H1 (cell line): Measurements from ENCODE around the gene IKZF1. TPM values are rescaled to one million over a fixed set of nuclear protein-coding genes. Genes with fewer than 3 reads are reported as not detected.

Experiments used
- CTCF ChIA-PET: fragments of 300-600 bp; sonication (Branson Sonifier 250); formaldehyde crosslinking; loops from one replicate; lab custom pipeline; 2021; ENCODE audit not compliant: partially characterized antibody; lab: Charles Lee
- POLR2A ChIA-PET: fragments of 300-600 bp; sonication (Branson Sonifier 250); formaldehyde crosslinking; loops from one replicate; lab custom pipeline; 2021; ENCODE audit warnings: inconsistent platforms; ENCODE audit not compliant: partially characterized antibody; lab: Charles Lee
- DNase-seq, 2 experiments: peaks; one replicate each; pipeline versions ENCODE4 v3.0.0 to v3.0.0-alpha.2; 2010 to 2022; ENCODE audit warnings: low spot score in 2 of 2, low read depth in 1 of 2, mixed read lengths in 1 of 2
- FAIRE-seq: peaks from 2 replicates; lab custom pipeline; 2011; peaks lifted over from hg19 to GRCh38; lab: Jason Lieb, UNC
- H2AFZ ChIP-seq: 2 replicates; pipeline ENCODE4 v1.8.1; 2012; ENCODE audit warnings: low read length, inconsistent platforms
- H2AK5ac ChIP-seq: 2 replicates; pipeline ENCODE4 v1.6.1; 2013; ENCODE audit warnings: low read depth, low read length
- H2BK120ac ChIP-seq: replicated peaks from 2 replicates; pipeline ENCODE3; 2013; ENCODE audit warnings: low read depth, low read length, inconsistent platforms
- H2BK12ac ChIP-seq: 2 replicates; pipeline ENCODE4 v1.6.1; 2013; ENCODE audit warnings: low read depth, low read length
- H2BK15ac ChIP-seq: 2 replicates; pipeline ENCODE4 v1.6.1; 2013; ENCODE audit warnings: low read length
- H2BK20ac ChIP-seq: 2 replicates; pipeline ENCODE4 v1.6.1; 2013; ENCODE audit warnings: low read length
- H2BK5ac ChIP-seq: 2 replicates; pipeline ENCODE4 v1.6.1; 2013; ENCODE audit warnings: low read depth, low read length
- H3K14ac ChIP-seq: 2 replicates; pipeline ENCODE4 v1.6.1; 2013; ENCODE audit warnings: inconsistent platforms; ENCODE audit not compliant: insufficient read length
- H3K18ac ChIP-seq: 2 replicates; pipeline ENCODE4 v1.6.1; 2013; ENCODE audit warnings: low read length; ENCODE audit errors: extremely low read depth
- H3K23ac ChIP-seq: 2 replicates; pipeline ENCODE4 v1.6.1; 2013; ENCODE audit warnings: inconsistent platforms; ENCODE audit not compliant: insufficient read length
- H3K23me2 ChIP-seq: 2 replicates; pipeline ENCODE4 v1.6.1; 2013; ENCODE audit warnings: low read depth, low read length
- H3K27ac ChIP-seq: 2 replicates; pipeline ENCODE4 v1.6.1; 2011; ENCODE audit warnings: low read depth, low read length, inconsistent platforms
- H3K27me3 ChIP-seq, 4 experiments: replicated peaks in 1 of 4; 1 replicate in 1 of 4; 2 replicates in 3 of 4; pipeline versions ENCODE4 v1.6.1 to v1.8.1; 2011 to 2013; ENCODE audit warnings: low read length in 3 of 4, mild to moderate bottlenecking in 3 of 4, inconsistent platforms in 2 of 4, mixed read lengths in 2 of 4, moderate library complexity in 1 of 4; ENCODE audit not compliant: control insufficient read depth in 3 of 4, insufficient read depth in 3 of 4; ENCODE audit errors: extremely low read depth in 1 of 4
- H3K36me3 ChIP-seq, 4 experiments: 2 replicates each; pipeline versions ENCODE4 v1.6.1 to v1.8.1; 2011 to 2013; ENCODE audit warnings: mild to moderate bottlenecking in 4 of 4, low read length in 3 of 4, moderate library complexity in 2 of 4, control low read depth in 1 of 4, inconsistent platforms in 1 of 4; ENCODE audit not compliant: insufficient read depth in 4 of 4, control insufficient read depth in 2 of 4
- H3K4ac ChIP-seq: replicated peaks from 2 replicates; pipeline ENCODE3; 2013; ENCODE audit warnings: low read length, low read depth, mixed read lengths, inconsistent platforms; ENCODE audit not compliant: insufficient read length
- H3K4me1 ChIP-seq, 4 experiments: replicated peaks in 1 of 4; 1 replicate in 1 of 4; 2 replicates in 3 of 4; pipeline versions ENCODE4 v1.6.1 to v1.8.1; 2011 to 2013; ENCODE audit warnings: low read length in 3 of 4, inconsistent platforms in 2 of 4, mixed read lengths in 1 of 4; ENCODE audit not compliant: insufficient read depth in 4 of 4, control insufficient read depth in 3 of 4
- H3K4me2 ChIP-seq, 2 experiments: 2 replicates each; pipeline versions ENCODE4 v1.6.1 to v1.8.1; 2011 to 2013; ENCODE audit warnings: low read depth in 2 of 2, low read length in 2 of 2, control low read depth in 1 of 2, inconsistent platforms in 1 of 2, mild to moderate bottlenecking in 1 of 2; ENCODE audit not compliant: insufficient read depth in 1 of 2
- H3K4me3 ChIP-seq, 4 experiments: fragments of 200-600, 300-600 bp in 1 of 4; sonication (generic), shearing (Covaris generic), sonication (Bioruptor Twin) in 1 of 4; 2 replicates each; pipeline versions ENCODE4 v1.5.1 to v1.8.1; 2011 to 2016; ENCODE audit warnings: low read length in 4 of 4, low read depth in 3 of 4, control low read depth in 2 of 4, inconsistent platforms in 2 of 4, mild to moderate bottlenecking in 2 of 4, mixed read lengths in 1 of 4, moderate library complexity in 1 of 4; ENCODE audit not compliant: insufficient read depth in 2 of 4; ENCODE audit errors: extremely low read depth in 1 of 4
- H3K56ac ChIP-seq: replicated peaks from 2 replicates; pipeline ENCODE3; 2013; ENCODE audit warnings: low read depth, mild to moderate bottlenecking, mixed read lengths, low read length, inconsistent platforms; ENCODE audit not compliant: insufficient read length
- H3K79me1 ChIP-seq: 2 replicates; pipeline ENCODE4 v1.6.1; 2013; ENCODE audit warnings: low read depth, low read length, control low read depth
- H3K79me2 ChIP-seq, 2 experiments: 2 replicates each; pipeline versions ENCODE4 v1.6.1 to v1.8.1; 2012 to 2013; ENCODE audit warnings: low read length in 2 of 2, mild to moderate bottlenecking in 2 of 2, inconsistent platforms in 1 of 2; ENCODE audit not compliant: insufficient read depth in 2 of 2, control insufficient read depth in 1 of 2
- H3K9ac ChIP-seq, 4 experiments: replicated peaks in 1 of 4; 1 replicate in 1 of 4; 2 replicates in 3 of 4; pipeline versions ENCODE4 v1.6.1 to v1.8.1; 2011 to 2013; ENCODE audit warnings: low read depth in 3 of 4, low read length in 3 of 4, control low read depth in 2 of 4, mild to moderate bottlenecking in 2 of 4, moderate library complexity in 2 of 4, inconsistent platforms in 1 of 4; ENCODE audit errors: extremely low read depth in 1 of 4
- H3K9me3 ChIP-seq, 2 experiments: 2 replicates each; pipeline versions ENCODE4 v1.6.1 to v1.8.1; 2012 to 2013; ENCODE audit warnings: mild to moderate bottlenecking in 2 of 2, moderate library complexity in 2 of 2, control low read depth in 1 of 2, inconsistent platforms in 1 of 2, low read depth in 1 of 2, low read length in 1 of 2, mixed read lengths in 1 of 2; ENCODE audit not compliant: insufficient read depth in 2 of 2
- H4K20me1 ChIP-seq, 2 experiments: replicated peaks in 1 of 2; 2 replicates each; pipeline versions ENCODE3 to v1.8.1; 2011 to 2013; ENCODE audit warnings: inconsistent platforms in 2 of 2, low read length in 2 of 2, mild to moderate bottlenecking in 1 of 2; ENCODE audit not compliant: insufficient read depth in 2 of 2, control insufficient read depth in 1 of 2
- H4K5ac ChIP-seq: 2 replicates; pipeline ENCODE4 v1.6.1; 2013; ENCODE audit warnings: low read length, low read depth, mixed read lengths, inconsistent platforms; ENCODE audit not compliant: insufficient read length
- H4K8ac ChIP-seq: 2 replicates; pipeline ENCODE4 v1.8.0; 2013; ENCODE audit warnings: mild to moderate bottlenecking, moderate library complexity, low read length, inconsistent platforms; ENCODE audit not compliant: insufficient read depth; ENCODE audit errors: extremely low read depth
- H4K91ac ChIP-seq: replicated peaks from 2 replicates; pipeline ENCODE3; 2013; ENCODE audit warnings: low read length, mixed read lengths, inconsistent platforms; ENCODE audit not compliant: insufficient read length
- SUZ12 ChIP-seq: fragments of 200-600 bp; sonication (generic); IDR thresholded peaks from 2 replicates; pipeline ENCODE4 v1.6.1; 2012; ENCODE audit warnings: mild to moderate bottlenecking, inconsistent platforms, low read length, moderate library complexity, mixed read lengths
- WGBS, 2 experiments: shearing (Covaris generic) in 1 of 2; methylation state at CpG; one replicate each; pipeline versions ENCODE4 v1.1.6 to v1.1.7; 2013 to 2015; ENCODE audit warnings: low lambda C conversion rate in 2 of 2, mixed read lengths in 2 of 2, inconsistent platforms in 1 of 2, low coverage in 1 of 2, missing lambda C conversion rate in 1 of 2; ENCODE audit not compliant: insufficient replicate concordance in 2 of 2, insufficient coverage in 1 of 2, insufficient read length in 1 of 2; ENCODE audit errors: extremely low coverage in 1 of 2, missing lambda C conversion rate in 1 of 2; 5-methylcytosine and 5-hydroxymethylcytosine counted together
- polyA plus RNA-seq, 7 experiments: library from polyadenylated mRNA; depleted of rRNA in 3 of 7; stranded (reverse) in 5 of 7; unstranded in 2 of 7; fragments of >200 nt in 5 of 7; fragments of 200-250 nt in 2 of 7; gene quantifications; 1 replicate in 5 of 7; 2 replicates in 1 of 7; 4 replicates in 1 of 7; pipeline versions ENCODE4 v1.2.1 to v1.2.3, GENCODE V29; 2011 to 2013; ENCODE audit warnings: missing spikeins in 2 of 7, mixed read lengths in 2 of 7
- total RNA-seq: library from RNA; stranded (reverse); fragmentation: NEBNext Ultra II Directional; extraction: Animal tissue kit (Norgen Biotek cat#: 25700); gene quantifications from 2 replicates; pipeline ENCODE4 v1.2.1, GENCODE V29; 2021
- TF ChIP-seq, protein P1 (sequence below), 3 experiments: IDR thresholded peaks; 1 replicate in 2 of 3; 2 replicates in 1 of 3; pipeline versions ENCODE4 v1.5.1 to v1.6.1; 2011; ENCODE audit warnings: low read length in 3 of 3, mild to moderate bottlenecking in 3 of 3, inconsistent platforms in 2 of 3, low read depth in 1 of 3, moderate library complexity in 1 of 3; ENCODE audit not compliant: insufficient read depth in 1 of 3; ENCODE audit errors: control extremely low read depth in 1 of 3

IKZF1 gene
- total and polyA plus RNA-seq, 2 of the 8 experiments (the other 6 are each of a cell fraction or from before 2014, with no cell fraction given), result 0.74 to 1.5 TPM

- H3K27ac ChIP-seq, result no peak overlapping the region
- no peaks in the 10 kb centered on the region for H3K79me1 ChIP-seq
- FAIRE-seq, result no peak
- H2BK5ac ChIP-seq, result no peak overlapping the region
- DNase-seq, result no peak
- no peak overlapping the region for H3K9ac ChIP-seq
- no peak overlapping the region for H2BK12ac ChIP-seq
- no peak overlapping the region for H2BK120ac ChIP-seq
- H3K36me3 ChIP-seq, result no peaks in the 10 kb centered on the region
- POLR2A ChIA-PET, result no interaction called here
- H3K23ac ChIP-seq, result no peak overlapping the region
- H3K18ac ChIP-seq, result no peak overlapping the region
- H2BK20ac ChIP-seq, result no peak overlapping the region
- H4K20me1 ChIP-seq, result no peaks in the 10 kb centered on the region
- H4K5ac ChIP-seq, result no peak overlapping the region
- CTCF ChIA-PET, result interaction anchor here (0.8 to 3.0 kb wide), 6 partner anchors 11 to 211 kb away, joined by 3 to 10 read pairs (median 4); no protein-coding TSS in a partner anchor
- no peak overlapping the region for H3K56ac ChIP-seq
- H2BK15ac ChIP-seq, result no peak overlapping the region
- H3K27me3 ChIP-seq, result no peaks in the 10 kb centered on the region
- no peak overlapping the region for H3K4me2 ChIP-seq
- no peak overlapping the region for H4K8ac ChIP-seq
- H3K23me2 ChIP-seq, result no peaks in the 10 kb centered on the region
- no peak overlapping the region for H3K4me3 ChIP-seq
- no peaks in the 10 kb centered on the region for H3K4me1 ChIP-seq
- H4K91ac ChIP-seq, result no peak overlapping the region
- no peak overlapping the region for H3K4ac ChIP-seq
- no peak overlapping the region for H2AFZ ChIP-seq
- TF ChIP-seq, protein P1, sequence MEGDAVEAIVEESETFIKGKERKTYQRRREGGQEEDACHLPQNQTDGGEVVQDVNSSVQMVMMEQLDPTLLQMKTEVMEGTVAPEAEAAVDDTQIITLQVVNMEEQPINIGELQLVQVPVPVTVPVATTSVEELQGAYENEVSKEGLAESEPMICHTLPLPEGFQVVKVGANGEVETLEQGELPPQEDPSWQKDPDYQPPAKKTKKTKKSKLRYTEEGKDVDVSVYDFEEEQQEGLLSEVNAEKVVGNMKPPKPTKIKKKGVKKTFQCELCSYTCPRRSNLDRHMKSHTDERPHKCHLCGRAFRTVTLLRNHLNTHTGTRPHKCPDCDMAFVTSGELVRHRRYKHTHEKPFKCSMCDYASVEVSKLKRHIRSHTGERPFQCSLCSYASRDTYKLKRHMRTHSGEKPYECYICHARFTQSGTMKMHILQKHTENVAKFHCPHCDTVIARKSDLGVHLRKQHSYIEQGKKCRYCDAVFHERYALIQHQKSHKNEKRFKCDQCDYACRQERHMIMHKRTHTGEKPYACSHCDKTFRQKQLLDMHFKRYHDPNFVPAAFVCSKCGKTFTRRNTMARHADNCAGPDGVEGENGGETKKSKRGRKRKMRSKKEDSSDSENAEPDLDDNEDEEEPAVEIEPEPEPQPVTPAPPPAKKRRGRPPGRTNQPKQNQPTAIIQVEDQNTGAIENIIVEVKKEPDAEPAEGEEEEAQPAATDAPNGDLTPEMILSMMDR (IDR thresholded peaks at IDR 0.05; ENCODE audit: control extremely low read depth in 1 of 3, insufficient read depth in 1 of 3, low read depth in 1 of 3, low read length in 3 of 3), result peak in 1 of 3 experiments; percentile 5; a peak in 1 of 4 replicates
- TF ChIP-seq SUZ12, result no peak
- H2AK5ac ChIP-seq, result no peak overlapping the region
- H3K9me3 ChIP-seq, result no peaks in the 10 kb centered on the region
- no peaks in the 10 kb centered on the region for H3K79me2 ChIP-seq
- WGBS, 2 experiments, result 84% methylated on average over 9 of the region's 9 CpGs; no CpG with 5 or more reads in 1 of the 2 experiments
- no peak overlapping the region for H3K14ac ChIP-seq
Measured at GRCh38 chr7:50355817-50356178, 51.3 kb downstream of the IKZF1 start.
